ENCODE data around the gene ANKHD1.

DNA sequence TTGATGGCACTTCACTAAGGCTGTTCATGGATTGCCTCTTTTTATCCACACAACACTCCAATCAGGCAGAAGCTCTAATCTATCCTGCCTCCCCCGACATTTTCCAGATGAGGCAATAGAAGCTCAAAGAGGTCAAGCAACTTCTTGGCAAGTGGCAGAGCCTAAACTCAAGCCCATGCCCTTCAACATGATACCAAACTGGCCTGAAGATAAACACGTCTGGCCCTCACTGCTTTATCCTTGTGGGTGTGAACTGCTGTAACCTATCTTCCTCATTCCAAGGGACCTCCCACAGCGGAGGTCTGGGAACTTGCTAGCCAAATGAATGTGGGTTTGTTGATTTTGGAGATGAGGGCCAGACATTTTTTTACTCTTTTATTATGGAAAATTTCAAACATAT lies 172.5 kb downstream of the ANKHD1 start:
- TF ChIP-seq, protein P1, sequence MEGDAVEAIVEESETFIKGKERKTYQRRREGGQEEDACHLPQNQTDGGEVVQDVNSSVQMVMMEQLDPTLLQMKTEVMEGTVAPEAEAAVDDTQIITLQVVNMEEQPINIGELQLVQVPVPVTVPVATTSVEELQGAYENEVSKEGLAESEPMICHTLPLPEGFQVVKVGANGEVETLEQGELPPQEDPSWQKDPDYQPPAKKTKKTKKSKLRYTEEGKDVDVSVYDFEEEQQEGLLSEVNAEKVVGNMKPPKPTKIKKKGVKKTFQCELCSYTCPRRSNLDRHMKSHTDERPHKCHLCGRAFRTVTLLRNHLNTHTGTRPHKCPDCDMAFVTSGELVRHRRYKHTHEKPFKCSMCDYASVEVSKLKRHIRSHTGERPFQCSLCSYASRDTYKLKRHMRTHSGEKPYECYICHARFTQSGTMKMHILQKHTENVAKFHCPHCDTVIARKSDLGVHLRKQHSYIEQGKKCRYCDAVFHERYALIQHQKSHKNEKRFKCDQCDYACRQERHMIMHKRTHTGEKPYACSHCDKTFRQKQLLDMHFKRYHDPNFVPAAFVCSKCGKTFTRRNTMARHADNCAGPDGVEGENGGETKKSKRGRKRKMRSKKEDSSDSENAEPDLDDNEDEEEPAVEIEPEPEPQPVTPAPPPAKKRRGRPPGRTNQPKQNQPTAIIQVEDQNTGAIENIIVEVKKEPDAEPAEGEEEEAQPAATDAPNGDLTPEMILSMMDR (IDR thresholded peaks at IDR 0.05 in 4 of 5, conservative IDR thresholded peaks at IDR 0.05 in 1 of 5): no peak
- TF ChIP-seq POLR2A (IDR thresholded peaks at IDR 0.05): no peak

All from gastrocnemius medialis (tissue), 4 donors.